Natural killer cell (primary cell): ENCODE results near the gene HAGHL. TPM values are rescaled to one million over a fixed set of nuclear protein-coding genes. Genes with fewer than 3 reads are reported as not detected.

Source experiments
- ATAC-seq, 3 donors: fragments of 150-1000 bp in 2 of 3; fragments of 200-7000 bp in 1 of 3; cut with Tn5 transposase; 1 replicate in 1 of 3; 2 replicates in 2 of 3; pipeline ENCODE4 v1.10.0; 2021; ENCODE audit warnings: mild to moderate bottlenecking in 2 of 3, moderate library complexity in 2 of 3
- DNase-seq, 2 donors: peaks; one replicate each; pipeline versions ENCODE4 v3.0.0 to v3.0.0-alpha.2; 2013 to 2021; ENCODE audit warnings: mixed read lengths in 1 of 2
- H3K27ac ChIP-seq: one replicate; pipeline ENCODE4 v1.5.1; 2013; ENCODE audit warnings: mild to moderate bottlenecking, low read length
- H3K27me3 ChIP-seq: one replicate; pipeline ENCODE4 v1.6.1; 2013; ENCODE audit warnings: low read length; ENCODE audit not compliant: control insufficient read depth, insufficient read depth
- H3K36me3 ChIP-seq: one replicate; pipeline ENCODE4 v1.6.1; 2013; ENCODE audit warnings: low read length; ENCODE audit not compliant: control insufficient read depth, insufficient read depth
- H3K4me1 ChIP-seq: one replicate; pipeline ENCODE4 v1.6.1; 2013; ENCODE audit warnings: low read length; ENCODE audit not compliant: control insufficient read depth, insufficient read depth
- H3K4me3 ChIP-seq: one replicate; pipeline ENCODE4 v1.5.1; 2013; ENCODE audit warnings: low read length
- H3K9me3 ChIP-seq: one replicate; pipeline ENCODE4 v1.6.1; 2013; ENCODE audit warnings: low read length; ENCODE audit not compliant: control insufficient read depth, insufficient read depth
- H3K27ac Mint-ChIP-seq, 2 donors: one replicate each; pipeline ENCODE4 v1.8.0; 2022; ENCODE audit warnings: mild to moderate bottlenecking in 2 of 2, mixed read lengths in 2 of 2, moderate library complexity in 1 of 2
- H3K27me3 Mint-ChIP-seq, 2 donors: one replicate each; pipeline ENCODE4 v1.8.0; 2022; ENCODE audit warnings: low read depth in 2 of 2, mixed read lengths in 2 of 2
- H3K36me3 Mint-ChIP-seq: one replicate; pipeline ENCODE4 v1.8.0; 2022; ENCODE audit warnings: mixed read lengths
- H3K4me1 Mint-ChIP-seq, 2 donors: one replicate each; pipeline ENCODE4 v1.8.0; 2022; ENCODE audit warnings: mixed read lengths in 2 of 2
- H3K4me3 Mint-ChIP-seq: one replicate; pipeline ENCODE4 v1.8.0; 2022; ENCODE audit warnings: mild to moderate bottlenecking, moderate library complexity, mixed read lengths
- H3K9me3 Mint-ChIP-seq, 2 donors: one replicate each; pipeline ENCODE4 v1.8.0; 2022; ENCODE audit warnings: mixed read lengths in 2 of 2
- WGBS: methylation state at CpG from one replicate; pipeline ENCODE4 v1.1.7; 2013; ENCODE audit warnings: missing lambda C conversion rate; ENCODE audit not compliant: insufficient coverage; 5-methylcytosine and 5-hydroxymethylcytosine counted together
- intact Hi-C: fragments of 100-400 bp; cut with micrococcal nuclease; formaldehyde crosslinking; loops from one replicate; pipeline ENCODE4 v1.14.2; 2022
- total RNA-seq, 4 donors: library from RNA; stranded (reverse); fragments of 120-200 nt in 1 of 4; gene quantifications; one replicate each; pipeline versions ENCODE4 v1.2.3 to v1.2.4, GENCODE V29; 2013 to 2022
- TF ChIP-seq, protein P1 (sequence below): fragments of 200-600 bp; IDR thresholded peaks from one replicate; pipeline ENCODE4 v1.8.0; 2022; ENCODE audit warnings: antibody characterized with exemption

Gene HAGHL
- total RNA-seq, 3 donors from 2014 or later (not counting 1 experiment from before 2014, with no cell fraction given) = 13.5 to 21.5 (median 15.7) TPM

DNA sequence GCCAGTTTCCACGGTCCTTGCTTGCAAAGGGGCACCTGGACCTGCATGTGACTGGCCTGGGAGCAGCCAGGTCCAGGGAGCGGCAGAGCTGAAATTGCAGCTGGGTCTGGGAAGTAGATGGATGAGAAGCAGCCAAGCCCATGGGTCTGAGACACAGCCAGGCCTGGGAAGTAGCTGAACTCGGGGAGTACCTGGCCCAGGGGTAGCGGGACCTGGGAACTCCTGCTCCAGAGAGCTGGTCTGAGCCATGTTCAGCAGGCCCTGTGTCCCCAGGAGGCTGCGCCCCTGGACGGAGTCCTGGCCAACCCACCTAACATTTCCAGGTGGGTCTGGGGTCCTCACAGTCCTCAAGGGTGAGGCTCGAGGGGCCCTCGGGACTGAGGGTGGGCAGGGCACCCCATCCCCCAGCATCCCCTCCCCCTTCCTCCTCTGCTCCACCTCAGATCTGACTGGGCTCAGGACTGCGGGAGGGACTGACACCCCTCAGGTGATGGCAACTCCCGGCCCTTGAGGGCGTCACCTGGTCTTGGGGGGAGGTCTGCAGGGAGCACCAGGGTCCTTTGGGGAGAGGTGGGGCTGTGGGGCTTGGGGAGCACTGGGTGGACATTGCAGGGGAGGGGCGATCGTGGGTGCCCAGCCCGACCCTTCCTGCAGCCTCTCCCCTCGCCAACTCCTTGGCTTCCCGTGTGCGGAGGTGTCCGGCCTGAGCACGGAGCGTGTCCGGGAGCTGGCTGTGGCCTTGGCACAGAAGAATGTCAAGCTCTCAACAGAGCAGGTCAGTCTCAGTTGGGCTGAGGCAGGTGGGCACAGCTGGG is 36.7 kb downstream of the HAGHL start:
- H3K27me3 ChIP-seq = no peaks in the 10 kb centered on the region
- no peak for DNase-seq
- no peak overlapping the region for H3K27ac Mint-ChIP-seq
- H3K4me1 Mint-ChIP-seq = no peaks in the 10 kb centered on the region
- H3K4me1 ChIP-seq = no peaks in the 10 kb centered on the region
- H3K9me3 Mint-ChIP-seq = no peaks in the 10 kb centered on the region
- no peak overlapping the region for H3K27ac ChIP-seq
- no peaks in the 10 kb centered on the region for H3K36me3 Mint-ChIP-seq
- no peak overlapping the region for H3K4me3 ChIP-seq
- WGBS = 89% methylated on average over 19 of the region's 21 CpGs
- no peak for ATAC-seq
- no peaks in the 10 kb centered on the region for H3K36me3 ChIP-seq
- no peaks in the 10 kb centered on the region for H3K9me3 ChIP-seq
- TF ChIP-seq, protein P1, sequence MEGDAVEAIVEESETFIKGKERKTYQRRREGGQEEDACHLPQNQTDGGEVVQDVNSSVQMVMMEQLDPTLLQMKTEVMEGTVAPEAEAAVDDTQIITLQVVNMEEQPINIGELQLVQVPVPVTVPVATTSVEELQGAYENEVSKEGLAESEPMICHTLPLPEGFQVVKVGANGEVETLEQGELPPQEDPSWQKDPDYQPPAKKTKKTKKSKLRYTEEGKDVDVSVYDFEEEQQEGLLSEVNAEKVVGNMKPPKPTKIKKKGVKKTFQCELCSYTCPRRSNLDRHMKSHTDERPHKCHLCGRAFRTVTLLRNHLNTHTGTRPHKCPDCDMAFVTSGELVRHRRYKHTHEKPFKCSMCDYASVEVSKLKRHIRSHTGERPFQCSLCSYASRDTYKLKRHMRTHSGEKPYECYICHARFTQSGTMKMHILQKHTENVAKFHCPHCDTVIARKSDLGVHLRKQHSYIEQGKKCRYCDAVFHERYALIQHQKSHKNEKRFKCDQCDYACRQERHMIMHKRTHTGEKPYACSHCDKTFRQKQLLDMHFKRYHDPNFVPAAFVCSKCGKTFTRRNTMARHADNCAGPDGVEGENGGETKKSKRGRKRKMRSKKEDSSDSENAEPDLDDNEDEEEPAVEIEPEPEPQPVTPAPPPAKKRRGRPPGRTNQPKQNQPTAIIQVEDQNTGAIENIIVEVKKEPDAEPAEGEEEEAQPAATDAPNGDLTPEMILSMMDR = no peak
- H3K27me3 Mint-ChIP-seq = no peaks in the 10 kb centered on the region
- intact Hi-C loops = no loop called here
- H3K4me3 Mint-ChIP-seq = no peak overlapping the region

- no peaks in the 10 kb centered on the region for H3K9me3 Mint-ChIP-seq
- no peak overlapping the region for H3K4me3 Mint-ChIP-seq
- ATAC-seq (no peak), DNase-seq (no peak)
- no peaks in the 10 kb centered on the region for H3K27me3 ChIP-seq
- H3K36me3 Mint-ChIP-seq = no peaks in the 10 kb centered on the region
- TF ChIP-seq, protein P1 = no peak
- 83% methylated on average over 20 of the region's 20 CpGs for WGBS
- no peaks in the 10 kb centered on the region for H3K4me1 ChIP-seq
- H3K4me3 ChIP-seq = no peak overlapping the region
- H3K9me3 ChIP-seq = no peaks in the 10 kb centered on the region
- H3K4me1 Mint-ChIP-seq = no peaks in the 10 kb centered on the region
- H3K27ac Mint-ChIP-seq = no peak overlapping the region
- no peaks in the 10 kb centered on the region for H3K27me3 Mint-ChIP-seq
- intact Hi-C loops = no loop called here
- H3K36me3 ChIP-seq = no peaks in the 10 kb centered on the region
- H3K27ac ChIP-seq = no peak overlapping the region
Measured at GRCh38 chr16:764184-764750, 37.4 kb downstream of the HAGHL start.

GRCh38 chr16:764848-765487 is 38.1 kb downstream of the HAGHL start:
- 92% methylated on average over 38 of the region's 38 CpGs for WGBS
- Mint-ChIP-seq H3K27me3 (no peaks in the 10 kb centered on the region), H3K9me3 (no peaks in the 10 kb centered on the region), H3K4me1 (no peaks in the 10 kb centered on the region), H3K36me3 (no peaks in the 10 kb centered on the region), H3K27ac (no peak overlapping the region), H3K4me3 (no peak overlapping the region)
- intact Hi-C loops = no loop called here
- ATAC-seq (no peak), DNase-seq (no peak)
- Histone ChIP-seq H3K9me3 (no peaks in the 10 kb centered on the region), H3K4me3 (no peak overlapping the region), H3K27me3 (no peaks in the 10 kb centered on the region), H3K4me1 (no peaks in the 10 kb centered on the region), H3K27ac (no peak overlapping the region), H3K36me3 (no peaks in the 10 kb centered on the region)
- TF ChIP-seq, protein P1 = no peak
